ENCODE results near the gene NOTCH4.

DNA sequence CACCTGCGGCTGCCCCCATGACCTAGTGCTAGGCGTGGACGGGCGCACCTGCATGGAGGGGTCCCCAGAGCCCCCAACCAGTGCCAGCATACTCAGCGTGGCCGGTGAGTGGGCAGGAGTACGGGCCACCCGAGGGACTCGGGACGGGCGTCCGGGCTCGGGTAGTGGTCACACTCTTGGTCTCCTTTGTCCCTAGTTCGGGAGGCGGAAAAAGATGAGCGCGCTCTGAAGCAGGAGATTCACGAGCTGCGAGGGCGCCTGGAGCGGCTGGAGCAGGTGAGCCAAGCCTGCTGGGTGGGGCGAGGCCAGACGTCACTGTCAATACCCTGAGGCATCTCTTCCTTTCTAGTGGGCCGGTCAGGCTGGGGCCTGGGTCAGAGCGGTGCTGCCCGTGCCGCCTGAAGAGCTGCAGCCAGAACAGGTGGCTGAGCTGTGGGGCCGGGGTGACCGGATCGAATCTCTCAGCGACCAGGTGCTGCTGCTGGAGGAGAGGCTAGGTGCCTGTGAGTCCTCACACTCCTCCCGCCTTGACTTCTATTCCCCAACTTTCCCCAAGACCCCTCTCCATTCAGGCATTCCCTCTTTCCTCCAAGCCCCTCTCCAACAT lies 56.6 kb downstream of the NOTCH4 start:
- TF ChIP-seq POLR2A (IDR thresholded peaks at IDR 0.05; ENCODE audit: low read depth, low read length) (no peak), POLR2AphosphoS5 (IDR thresholded peaks at IDR 0.05; ENCODE audit: low read depth, low read length) (no peak)

Measured in GM12892 (cell line).